Measurements from ENCODE around the gene SRSF3. TPM values are rescaled to one million over a fixed set of nuclear protein-coding genes. Genes with fewer than 3 reads are reported as not detected.
"Not testable (repeated sequence)": the region's sequence is repeated elsewhere in the genome, so short reads cannot be mapped to it uniquely, and the experiment has no call there.

SRSF3 gene
- polyA plus RNA-seq, 1 experiment = 423 TPM

GRCh38 chr6:36649086-36649485, 54.9 kb downstream of the SRSF3 start:
- ChIA-PET CTCF (no interaction called here), POLR2A (no interaction called here)
- DNase-seq (ENCODE audit: low read depth, low spot score) = no peak
- TF ChIP-seq CTCF (IDR thresholded peaks at IDR 0.05; ENCODE audit: low read depth, low read length) = no peak
- H3K27me3 ChIP-seq (ENCODE audit: control insufficient read depth, insufficient read depth, low read length) = no peaks in the 10 kb centered on the region
- no peak overlapping the region for H3K27ac ChIP-seq (ENCODE audit: low read depth, low read length)
- H3K9me3 ChIP-seq (ENCODE audit: control insufficient read depth, insufficient read depth, low read length) = no peaks in the 10 kb centered on the region
- no peak overlapping the region for H3K4me3 ChIP-seq (ENCODE audit: low read depth, low read length)

GRCh38 chr6:36649701-36650484, 55.7 kb downstream of the SRSF3 start:
- no peak overlapping the region for H3K27ac ChIP-seq (ENCODE audit: low read depth, low read length)
- ChIA-PET CTCF (no interaction called here), POLR2A (no interaction called here)
- no peak for TF ChIP-seq CTCF (IDR thresholded peaks at IDR 0.05; ENCODE audit: low read depth, low read length)
- no peak overlapping the region for H3K4me3 ChIP-seq (ENCODE audit: low read depth, low read length)
- no peaks in the 10 kb centered on the region for H3K27me3 ChIP-seq (ENCODE audit: control insufficient read depth, insufficient read depth, low read length)
- no peaks in the 10 kb centered on the region for H3K9me3 ChIP-seq (ENCODE audit: control insufficient read depth, insufficient read depth, low read length)
- DNase-seq (ENCODE audit: low read depth, low spot score) = no peak

- Histone ChIP-seq H3K4me3 (ENCODE audit: low read depth, low read length) (no peak overlapping the region), H3K9me3 (ENCODE audit: control insufficient read depth, insufficient read depth, low read length) (no peaks in the 10 kb centered on the region), H3K27ac (ENCODE audit: low read depth, low read length) (no peak overlapping the region), H3K27me3 (ENCODE audit: control insufficient read depth, insufficient read depth, low read length) (no peaks in the 10 kb centered on the region)
- POLR2A ChIA-PET = interaction anchor here (0.6 kb wide), 1 partner anchor 29 kb away, joined by 7 read pairs; no protein-coding TSS in a partner anchor
- TF ChIP-seq CTCF (IDR thresholded peaks at IDR 0.05; ENCODE audit: low read depth, low read length) = no peak
- DNase-seq (ENCODE audit: low read depth, low spot score) = no peak
- CTCF ChIA-PET = interaction anchor here (1.5 to 1.8 kb wide), 2 partner anchors 27 to 36 kb away, joined by 4 to 6 read pairs; no protein-coding TSS in a partner anchor
Observed at GRCh38 chr6:36650848-36651478, 56.8 kb downstream of the SRSF3 start.

- no peak overlapping the region for H3K27ac ChIP-seq (ENCODE audit: low read depth, low read length)
- H3K27me3 ChIP-seq (ENCODE audit: control insufficient read depth, insufficient read depth, low read length) = no peaks in the 10 kb centered on the region
- TF ChIP-seq CTCF (IDR thresholded peaks at IDR 0.05; ENCODE audit: low read depth, low read length) = no peak
- ChIA-PET POLR2A (no interaction called here), CTCF (interaction anchor here (1.5 to 1.8 kb wide), 2 partner anchors 28 to 37 kb away, joined by 4 to 6 read pairs; no protein-coding TSS in a partner anchor)
- H3K4me3 ChIP-seq (ENCODE audit: low read depth, low read length) = no peak overlapping the region
- H3K9me3 ChIP-seq (ENCODE audit: control insufficient read depth, insufficient read depth, low read length) = no peaks in the 10 kb centered on the region
- no peak for DNase-seq (ENCODE audit: low read depth, low spot score)
Observed at GRCh38 chr6:36651659-36652379, 57.7 kb downstream of the SRSF3 start.

- not testable (repeated sequence) for H3K4me3 ChIP-seq (ENCODE audit: low read depth, low read length); H3K27ac ChIP-seq (ENCODE audit: low read depth, low read length); DNase-seq (ENCODE audit: low read depth, low spot score); H3K27me3 ChIP-seq (ENCODE audit: control insufficient read depth, insufficient read depth, low read length); H3K9me3 ChIP-seq (ENCODE audit: control insufficient read depth, insufficient read depth, low read length)
- POLR2A ChIA-PET = interaction anchor here (1.4 kb wide), 1 partner anchor 24 kb away, joined by 6 read pairs; the partner anchor contains the start of gene CDKN1A
- CTCF ChIA-PET = interaction anchor here (0.7 kb wide), 1 partner anchor 232 kb away, joined by 6 read pairs; no protein-coding TSS in a partner anchor
Observed at GRCh38 chr6:36654469-36654868, 60.3 kb downstream of the SRSF3 start.

Small RNAs within 50 kb of the gene (small RNA-seq; reads per million reads assigned to genes)
- gene MIR3925 (ENCODE audit: insufficient read length, low read depth) (not detected), gene RNU1-88P (ENCODE audit: insufficient read length, low read depth) (19.1 reads per million, percentile 79 among the genes with 10 or more reads in this experiment)

Other genes starting within 250 kb of the SRSF3 start
- gene ETV7, start 206.7 kb upstream of the SRSF3 start, polyA plus RNA-seq (2011; rRNA removed) = 0.41 and 0.81 TPM in 2 replicates
- not detected in 2 replicates for gene PXT1, start 151.5 kb upstream of the SRSF3 start, polyA plus RNA-seq (2011; rRNA removed)
- gene KCTD20, start 151.4 kb upstream of the SRSF3 start, polyA plus RNA-seq (2011; rRNA removed) = 77.1 and 93.3 TPM in 2 replicates
- 27.1 and 34.9 TPM in 2 replicates for gene STK38, start 46.9 kb upstream of the SRSF3 start, polyA plus RNA-seq (2011; rRNA removed)
- 722 and 830 TPM in 2 replicates for gene CDKN1A, start 84.4 kb downstream of the SRSF3 start, polyA plus RNA-seq (2011; rRNA removed)
- not detected in 2 replicates for gene RAB44, start 103.5 kb downstream of the SRSF3 start, polyA plus RNA-seq (2011; rRNA removed)
- gene CPNE5, start 245.1 kb downstream of the SRSF3 start, polyA plus RNA-seq (2011; rRNA removed) = 0.06 and 0.10 TPM in 2 replicates

Data from AG04450 (cell line).